GM21717 (cell line): ENCODE results near the gene ZNF189.

Source experiments
- ATAC-seq: cut with Tn5 transposase; IDR thresholded peaks from one replicate; pipeline ENCODE4 v1.9.1; 2021; ENCODE audit warnings: mild to moderate bottlenecking, moderate library complexity; ENCODE audit not compliant: unreplicated experiment

ZNF189 gene

DNA sequence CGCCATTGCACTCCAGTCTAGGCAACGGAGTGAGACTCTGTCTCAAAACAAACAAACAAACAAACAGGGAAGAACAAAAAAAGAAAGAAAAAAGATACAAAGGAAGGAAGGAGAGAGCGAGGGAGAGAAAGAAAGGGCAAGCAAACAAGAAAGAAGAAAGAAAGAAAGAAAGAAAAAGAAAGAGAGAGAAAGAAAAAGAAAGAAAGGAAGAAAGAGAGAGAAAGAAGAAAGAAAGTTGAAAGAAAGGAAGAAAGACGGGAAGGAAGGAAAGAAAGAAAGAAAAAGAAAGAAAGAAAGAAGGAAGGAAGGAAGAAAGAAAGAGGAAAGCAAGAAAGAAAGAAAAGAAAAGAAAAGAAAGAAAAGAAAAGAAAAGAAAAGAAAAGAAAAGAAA lies 50.0 kb downstream of the ZNF189 start:
- no peak for ATAC-seq

DNA sequence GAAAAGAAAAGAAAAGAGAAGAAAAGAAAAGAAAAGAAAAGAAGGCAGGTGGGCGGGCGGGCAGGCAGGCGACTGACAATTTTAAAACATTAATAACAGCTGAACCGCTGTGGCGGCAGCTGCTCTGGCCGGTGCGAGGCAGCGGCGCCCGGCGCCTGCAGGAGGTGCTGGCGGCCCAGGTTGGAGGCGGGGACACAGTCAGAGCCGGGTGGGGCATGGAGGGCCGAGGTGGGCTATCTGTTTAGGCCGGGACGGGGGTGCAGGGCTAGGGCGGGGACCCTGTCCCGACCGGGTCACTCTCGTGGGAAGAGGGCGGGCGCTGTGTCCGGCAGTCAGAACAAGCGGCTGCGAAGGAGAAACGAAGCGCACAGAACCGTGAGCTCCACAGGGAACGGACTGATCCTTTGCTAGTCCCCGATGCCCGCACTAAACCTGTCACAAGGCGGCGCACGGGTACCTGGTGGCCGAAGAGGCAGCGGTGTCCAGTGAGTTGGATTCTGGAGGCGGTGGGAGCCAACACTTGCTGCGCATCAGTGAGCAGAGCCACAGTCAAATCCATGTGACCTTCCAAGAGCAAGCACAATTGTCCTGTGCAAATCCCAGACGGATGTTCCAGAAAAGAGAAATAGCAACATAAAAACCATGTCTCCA lies 50.5 kb downstream of the ZNF189 start:
- ATAC-seq: peak; percentile 98

DNA sequence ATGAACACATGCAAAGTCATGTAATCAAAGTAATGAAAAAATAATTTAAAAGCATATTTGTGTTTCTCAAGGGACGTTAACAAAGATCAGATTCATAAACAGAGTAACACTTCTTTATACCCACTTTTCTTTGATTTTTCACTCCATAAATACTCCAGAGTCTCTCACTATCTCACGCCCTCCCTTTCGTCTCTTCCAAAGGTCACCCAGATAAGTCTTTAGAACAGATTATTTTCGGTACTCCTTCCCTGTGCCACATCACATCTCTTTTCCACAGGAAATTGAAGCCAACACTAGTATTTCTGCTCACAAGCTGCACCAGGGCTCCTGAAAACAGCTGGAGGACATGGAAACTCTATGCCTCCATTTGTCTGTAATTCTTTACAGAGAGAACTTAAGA lies 52.3 kb downstream of the ZNF189 start:
- ATAC-seq: no peak

DNA sequence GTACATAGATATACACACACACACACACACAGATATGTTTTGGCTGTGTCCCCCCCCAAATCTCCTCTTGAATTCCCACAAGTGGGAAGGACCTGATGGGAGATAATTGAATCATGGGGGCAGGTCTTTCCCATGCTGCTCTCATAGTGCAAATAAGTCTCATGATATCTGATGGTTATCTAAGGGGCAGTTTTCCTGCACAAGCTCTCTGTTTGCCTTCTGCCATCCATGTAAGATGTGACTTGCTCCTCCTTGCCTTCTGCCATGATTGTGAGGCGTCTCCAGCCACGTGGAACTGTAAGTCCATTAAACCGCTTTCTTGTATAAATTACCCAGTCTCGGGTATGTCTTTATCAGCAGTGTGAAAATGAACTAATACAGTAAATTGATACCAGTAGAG lies 52.8 kb downstream of the ZNF189 start:
- ATAC-seq: no peak

DNA sequence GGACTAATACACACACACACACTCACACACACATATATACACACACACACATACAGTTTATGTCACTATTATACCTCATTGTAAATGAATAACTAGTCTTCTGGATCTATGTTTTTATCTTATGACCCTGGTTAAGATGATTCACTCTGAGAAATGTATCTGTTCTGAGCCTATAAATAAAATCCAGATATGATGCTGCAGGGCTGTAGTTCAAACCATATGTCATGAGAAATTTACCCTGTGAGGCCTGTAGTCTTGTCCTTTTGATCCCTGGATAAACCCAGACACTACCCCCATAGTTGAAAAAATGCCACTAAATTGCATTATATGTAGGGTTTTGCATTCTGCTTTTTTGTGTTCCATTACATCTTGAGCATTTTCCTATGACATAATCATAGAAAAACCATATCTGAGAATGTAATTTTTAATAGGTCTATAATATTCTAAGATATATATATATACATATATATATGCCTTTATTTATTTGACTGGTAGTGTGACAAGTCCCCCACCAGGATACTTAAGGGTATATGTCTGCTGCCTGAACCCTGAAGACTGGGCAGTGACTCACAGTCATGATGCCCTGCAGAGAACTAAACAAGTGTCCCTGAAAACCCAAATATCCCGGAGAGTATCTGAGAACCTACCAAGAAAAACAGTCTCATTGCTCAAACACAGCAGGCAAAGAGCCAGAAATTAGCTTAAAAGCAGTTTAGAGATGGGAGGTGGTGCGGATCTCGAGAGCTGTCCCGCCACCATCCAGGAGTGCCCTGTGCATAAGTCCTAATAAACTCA lies 55.3 kb downstream of the ZNF189 start:
- ATAC-seq: no peak

DNA sequence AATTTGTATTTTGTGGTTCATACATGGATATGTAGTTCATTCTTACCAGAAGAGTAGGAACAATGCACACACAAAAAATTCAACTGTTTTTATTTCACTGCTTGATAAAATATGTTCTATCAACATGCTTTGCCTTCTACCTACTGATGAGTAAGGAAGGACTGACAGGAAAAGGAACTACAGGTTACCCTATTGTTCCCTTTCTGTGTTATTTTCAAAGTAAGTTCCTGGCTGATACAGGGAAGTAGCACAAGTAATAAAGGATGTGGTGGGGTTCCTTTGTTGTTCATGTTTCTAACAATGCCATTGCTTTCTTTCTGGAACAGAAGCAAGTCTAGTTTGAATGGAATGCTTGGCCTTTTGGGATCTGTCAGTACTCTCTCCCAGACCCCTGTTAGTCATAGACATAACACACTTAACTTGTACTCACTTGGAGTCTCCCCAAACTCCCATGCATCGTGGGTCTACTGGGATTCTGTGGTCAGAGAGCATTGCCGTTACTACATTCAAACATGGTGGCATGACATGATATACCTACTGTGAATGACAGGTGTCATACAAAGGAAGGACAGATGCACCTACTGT lies 57.1 kb downstream of the ZNF189 start:
- no peak for ATAC-seq

DNA sequence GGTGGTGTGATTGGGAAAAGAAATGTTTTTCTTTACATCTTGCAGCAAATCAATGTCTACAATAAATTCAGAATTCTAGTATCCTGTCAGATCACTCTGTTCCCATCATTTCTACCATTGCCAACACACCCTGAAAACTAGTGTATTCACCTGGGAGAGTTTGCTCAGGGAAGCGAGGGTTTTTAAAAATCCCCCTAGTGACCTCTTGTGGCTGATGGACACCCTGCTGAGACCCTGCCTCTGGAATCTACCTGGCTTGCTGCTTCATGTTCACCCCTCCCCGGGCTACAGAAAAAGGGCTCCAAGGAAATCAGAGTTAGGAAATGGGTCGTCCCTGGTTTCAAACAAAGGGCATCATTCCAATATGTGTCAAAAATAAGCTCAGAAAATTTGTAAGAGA lies 58.4 kb downstream of the ZNF189 start:
- no peak for ATAC-seq

DNA sequence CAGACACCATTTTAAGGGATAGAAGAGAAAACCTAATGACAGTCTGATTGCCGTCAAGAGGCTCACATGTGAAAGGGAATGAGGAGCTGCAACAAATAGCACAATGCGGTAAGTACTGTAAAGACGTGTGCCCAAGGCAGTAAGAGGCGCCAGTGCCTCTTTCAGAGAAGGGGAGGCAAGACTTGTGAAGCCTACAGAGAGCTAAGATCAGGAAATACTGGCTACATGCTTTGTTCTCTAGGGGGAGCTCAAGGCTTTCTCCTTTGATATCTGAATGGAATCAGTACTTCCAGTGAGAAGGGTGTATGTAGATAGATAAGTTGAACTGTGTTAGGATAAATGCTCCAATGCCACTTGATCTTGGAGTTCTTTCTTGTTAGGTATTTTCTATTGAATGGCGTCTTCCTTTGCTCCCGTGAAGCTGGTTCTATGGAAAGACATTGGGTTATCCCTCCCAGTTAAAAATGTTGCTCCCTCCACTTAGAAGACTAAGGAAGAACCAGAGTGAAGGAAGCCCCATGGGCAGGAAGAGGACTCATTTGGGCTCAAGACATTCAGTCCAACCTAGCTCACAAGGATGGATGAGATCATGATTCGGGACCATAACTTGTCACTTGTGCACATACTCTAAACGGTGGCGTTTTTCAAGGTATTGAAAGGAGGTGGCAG lies 60.4 kb downstream of the ZNF189 start:
- peak; percentile 94 for ATAC-seq
